ENCODE data around the gene BTBD2. TPM values are rescaled to one million over a fixed set of nuclear protein-coding genes. Genes with fewer than 3 reads are reported as not detected.

BTBD2 gene
- total and polyA plus RNA-seq, 2 of the 13 experiments (the other 11 are each of a cell fraction or from before 2014, with no cell fraction given): 28.1 to 45.3 TPM

- Histone ChIP-seq H3K79me2 (ENCODE audit: insufficient read depth, low read length) (no peaks in the 10 kb centered on the region), H3K4me2 (ENCODE audit: low read depth, low read length) (no peak overlapping the region), H3K4me3 (replicated peaks in 1 of 3; ENCODE audit: insufficient read depth in 1 of 3, low read depth in 2 of 3, low read length in 3 of 3) (no peak overlapping the region), H3K9me3 (ENCODE audit: low read length) (no peaks in the 10 kb centered on the region), H2AFZ (ENCODE audit: low read length) (no peak overlapping the region), H3K27me3 (ENCODE audit: control insufficient read depth in 1 of 2, insufficient read depth in 2 of 2, low read length in 2 of 2) (no peaks in the 10 kb centered on the region), H3K36me3 (replicated peaks in 1 of 2; ENCODE audit: control insufficient read depth in 1 of 2, insufficient read depth in 2 of 2, low read length in 2 of 2) (peaks cover 15 to 26% of the 10 kb centered on the region in 2 experiments), H3K4me1 (ENCODE audit: insufficient read depth, low read length) (no peaks in the 10 kb centered on the region), H3K27ac (ENCODE audit: extremely low read length, insufficient read depth, low read length) (no peak overlapping the region), H4K20me1 (ENCODE audit: insufficient read depth, low read length) (no peaks in the 10 kb centered on the region), H3K9ac (ENCODE audit: insufficient read depth, low read depth, low read length) (no peak overlapping the region)
- ChIA-PET POLR2A (no interaction called here), CTCF (ENCODE audit: low intra/inter-chr PET ratio, low total read pairs) (no interaction called here)
- 95% methylated on average over 10 of the region's 10 CpGs for WGBS (ENCODE audit: low lambda C conversion rate)
- in situ Hi-C loops (cut with HindIII; ENCODE audit: extremely low pct_ligation_motif_present, low pct_unique_long_range_greater_than_20kb): no loop called here
- FAIRE-seq (no peak), ATAC-seq (no peak), DNase-seq (ENCODE audit: low spot score) (no peak)
- TF ChIP-seq KDM3A (CRISPR knock-in tag; IDR thresholded peaks at IDR 0.05; ENCODE audit: low read depth) (no peak), ZBTB46 (CRISPR knock-in tag; IDR thresholded peaks at IDR 0.05; ENCODE audit: borderline replicate concordance) (no peak), ZNF225 (CRISPR knock-in tag; IDR thresholded peaks at IDR 0.05) (no peak), SCMH1 (CRISPR knock-in tag; IDR thresholded peaks at IDR 0.05; ENCODE audit: borderline replicate concordance) (no peak), ZNF788 (CRISPR knock-in tag; IDR thresholded peaks at IDR 0.05; ENCODE audit: borderline replicate concordance) (no peak), MED1 (CRISPR knock-in tag; IDR thresholded peaks at IDR 0.05) (no peak), ZNF354B (CRISPR knock-in tag; IDR thresholded peaks at IDR 0.05) (no peak), ZNF121 (CRISPR knock-in tag; IDR thresholded peaks at IDR 0.05) (peak; percentile 78)
- no TSS peak for BruUV-seq (replicated peaks)
- intact Hi-C loops (cut with micrococcal nuclease; ENCODE audit: unreplicated experiment): no loop called here
Observed at GRCh38 chr19:1984357-1984756, 31.2 kb downstream of the BTBD2 start.

- 96% methylated on average over 20 of the region's 20 CpGs for WGBS (ENCODE audit: low lambda C conversion rate)
- H3K9ac ChIP-seq (ENCODE audit: insufficient read depth, low read depth, low read length): no peak overlapping the region
- no peak overlapping the region for H2AFZ ChIP-seq (ENCODE audit: low read length)
- CTCF ChIA-PET (ENCODE audit: low intra/inter-chr PET ratio, low total read pairs): no interaction called here
- H3K27me3 ChIP-seq (ENCODE audit: control insufficient read depth in 1 of 2, insufficient read depth in 2 of 2, low read length in 2 of 2): no peaks in the 10 kb centered on the region
- H3K4me2 ChIP-seq (ENCODE audit: low read depth, low read length): no peak overlapping the region
- no peaks in the 10 kb centered on the region for H4K20me1 ChIP-seq (ENCODE audit: insufficient read depth, low read length)
- no peaks in the 10 kb centered on the region for H3K4me1 ChIP-seq (ENCODE audit: insufficient read depth, low read length)
- H3K4me3 ChIP-seq (replicated peaks in 1 of 3; ENCODE audit: insufficient read depth in 1 of 3, low read depth in 2 of 3, low read length in 3 of 3): no peak overlapping the region
- H3K36me3 ChIP-seq (replicated peaks in 1 of 2; ENCODE audit: control insufficient read depth in 1 of 2, insufficient read depth in 2 of 2, low read length in 2 of 2): peaks cover 13 to 28% of the 10 kb centered on the region in 2 experiments; a peak in 4 of 5 replicates
- no peaks in the 10 kb centered on the region for H3K9me3 ChIP-seq (ENCODE audit: low read length)
- no peak overlapping the region for H3K27ac ChIP-seq (ENCODE audit: extremely low read length, insufficient read depth, low read length)
- in situ Hi-C loops (cut with HindIII; ENCODE audit: extremely low pct_ligation_motif_present, low pct_unique_long_range_greater_than_20kb): no loop called here
- H3K79me2 ChIP-seq (ENCODE audit: insufficient read depth, low read length): no peaks in the 10 kb centered on the region
- no peak for DNase-seq (ENCODE audit: low spot score)
- intact Hi-C loops (cut with micrococcal nuclease; ENCODE audit: unreplicated experiment): no loop called here
- ATAC-seq: no peak
- BruUV-seq (replicated peaks): no TSS peak
- no peak for FAIRE-seq
- POLR2A ChIA-PET: no interaction called here
- TF ChIP-seq HNRNPL (IDR thresholded peaks at IDR 0.05; ENCODE audit: low read depth, low read length): no peak
- TF ChIP-seq HNRNPUL1 (IDR thresholded peaks at IDR 0.05; ENCODE audit: low read depth, low read length): no peak
- no peak for TF ChIP-seq SAP130 (CRISPR knock-in tag; IDR thresholded peaks at IDR 0.05; ENCODE audit: low read depth)
- no peak for TF ChIP-seq TOPORS (CRISPR knock-in tag; IDR thresholded peaks at IDR 0.05)
- no peak for TF ChIP-seq ZNF3 (CRISPR knock-in tag; IDR thresholded peaks at IDR 0.05)
- no peak for TF ChIP-seq SETDB1 (CRISPR knock-in tag; IDR thresholded peaks at IDR 0.05; ENCODE audit: borderline replicate concordance)
- TF ChIP-seq ZNF83 (CRISPR knock-in tag; IDR thresholded peaks at IDR 0.05; ENCODE audit: borderline replicate concordance): no peak
- TF ChIP-seq CREBL2 (CRISPR knock-in tag; IDR thresholded peaks at IDR 0.05; ENCODE audit: borderline replicate concordance): no peak
- no peak for TF ChIP-seq MTA1 (CRISPR knock-in tag; IDR thresholded peaks at IDR 0.05; ENCODE audit: borderline replicate concordance)
- TF ChIP-seq E2F1 (CRISPR knock-in tag; IDR thresholded peaks at IDR 0.05): no peak
- TF ChIP-seq MXI1 (IDR thresholded peaks at IDR 0.05; ENCODE audit: borderline replicate concordance, low read depth, low read length): no peak
Observed at GRCh38 chr19:1981253-1981652, 34.3 kb downstream of the BTBD2 start.

Measured in HepG2 (cell line).